Right lobe of liver (tissue), 6 donors: ENCODE data around the gene POLR3B. TPM values are rescaled to one million over a fixed set of nuclear protein-coding genes. Genes with fewer than 3 reads are reported as not detected.

ENCODE experiments used
- ATAC-seq, 4 donors: fragments of 200-7000 bp; cut with Tn5 transposase; one replicate each; pipeline ENCODE4 v1.9.1; 2020; ENCODE audit warnings: mild to moderate bottlenecking in 4 of 4, moderate library complexity in 4 of 4
- DNase-seq, 3 donors: peaks; one replicate each; pipeline ENCODE4 v3.0.0-alpha.2; 2020
- H3K27ac ChIP-seq, 3 donors: fragments of 200-600 bp; one replicate each; pipeline ENCODE4 v1.8.0; 2022
- H3K27me3 ChIP-seq, 2 donors: fragments of 200-600 bp; one replicate each; pipeline ENCODE4 v1.8.0; 2022
- H3K36me3 ChIP-seq, 4 donors: fragments of 200-600 bp; sonication (generic) in 1 of 4; one replicate each; pipeline versions ENCODE4 v1.5.1 to v1.8.0; 2017 to 2022; ENCODE audit warnings: control low read depth in 1 of 4
- H3K4me1 ChIP-seq, 4 donors: fragments of 200-600 bp; sonication (generic) in 1 of 4; one replicate each; pipeline versions ENCODE4 v1.5.1 to v1.8.0; 2017 to 2022; ENCODE audit warnings: control low read depth in 1 of 4
- H3K4me3 ChIP-seq, 3 donors: fragments of 200-600 bp; one replicate each; pipeline ENCODE4 v1.8.0; 2022
- H3K9me3 ChIP-seq, 4 donors: fragments of 200-600 bp; sonication (generic) in 1 of 4; one replicate each; pipeline versions ENCODE4 v1.5.1 to v1.8.0; 2017 to 2022; ENCODE audit warnings: control low read depth in 1 of 4
- CTCF ChIP-seq, 4 donors: fragments of 200-600 bp in 3 of 4; fragments of 450-650 bp in 1 of 4; IDR thresholded peaks; one replicate each; pipeline versions ENCODE4 v1.5.1 to v1.8.0; 2016 to 2022; ENCODE audit warnings: antibody characterized with exemption in 4 of 4, mild to moderate bottlenecking in 2 of 4
- POLR2A ChIP-seq: fragments of 450-650 bp; IDR thresholded peaks from one replicate; pipeline ENCODE4 v1.6.1; 2017; ENCODE audit warnings: antibody characterized with exemption, mild to moderate bottlenecking
- WGBS: methylation state at CpG from one replicate; pipeline ENCODE4 v1.1.6; 2018; ENCODE audit warnings: low coverage, low lambda C conversion rate; ENCODE audit not compliant: insufficient coverage; ENCODE audit errors: missing lambda C conversion rate; 5-methylcytosine and 5-hydroxymethylcytosine counted together
- intact Hi-C, 2 donors: fragments of 100-400 bp; cut with DNase I; formaldehyde crosslinking; loops; one replicate each; pipeline versions ENCODE4 v1.11.2 to v1.14.1; 2022
- total RNA-seq, 6 experiments: library from RNA; depleted of rRNA in 2 of 6; stranded (reverse); fragments of >200 nt in 2 of 6; fragmentation: NEBNext Ultra II Directional in 3 of 6; extraction: Animal tissue kit (Norgen Biotek cat#: 25700) in 3 of 6; gene quantifications; one replicate each; pipeline versions ENCODE4 v1.1.0 to v1.2.4, GENCODE V29; 2016 to 2023
- donor health status: DM: no; HTN: yes; CAD: no.
- donor health status: DM: no; HTN: no; CAD: no.
- donor health status: DM: no; HTN: no; CAD: no.
- donor health status: DM: no; HTN: yes; CAD: no.
- donor health status: DM: no; HTN: yes; CAD: no.

Gene POLR3B
- total RNA-seq, 6 experiments from 2014 or later, result 6.8 to 10.9 (median 8.7) TPM

- H3K27me3 ChIP-seq, result no peaks in the 10 kb centered on the region
- WGBS, result 71% methylated on average over 4 of the region's 4 CpGs
- no peak overlapping the region for H3K4me3 ChIP-seq
- intact Hi-C loops, result no loop called here
- DNase-seq, result no peak
- no peak overlapping the region for H3K27ac ChIP-seq
- peak in 3 of 4 donors; percentile 27 to 48 (median 45) for ATAC-seq
- peaks cover 0 to 15% (median 7%) of the 10 kb centered on the region in 4 donors for H3K36me3 ChIP-seq
- H3K4me1 ChIP-seq, result no peaks in the 10 kb centered on the region
- TF ChIP-seq CTCF (IDR thresholded peaks at IDR 0.05), result no peak
- TF ChIP-seq POLR2A, result no peak
- no peaks in the 10 kb centered on the region for H3K9me3 ChIP-seq
Measured at GRCh38 chr12:106493531-106493930, 136.0 kb downstream of the POLR3B start.

GRCh38 chr12:106495354-106495965, 137.9 kb downstream of the POLR3B start:
- Histone ChIP-seq H3K4me1 (no peaks in the 10 kb centered on the region), H3K9me3 (no peaks in the 10 kb centered on the region), H3K27me3 (no peaks in the 10 kb centered on the region), H3K27ac (no peak overlapping the region), H3K36me3 (peaks cover 0 to 15% (median 7%) of the 10 kb centered on the region in 4 donors), H3K4me3 (no peak overlapping the region)
- intact Hi-C loops, result no loop called here
- ATAC-seq, result no peak
- TF ChIP-seq CTCF (IDR thresholded peaks at IDR 0.05) (no peak), POLR2A (no peak)
- 74% methylated on average over 3 of the region's 5 CpGs for WGBS
- DNase-seq, result no peak

- H3K36me3 ChIP-seq, result peaks cover 0 to 24% (median 11%) of the 10 kb centered on the region in 4 donors
- no peaks in the 10 kb centered on the region for H3K27me3 ChIP-seq
- ATAC-seq (no peak), DNase-seq (no peak)
- H3K4me1 ChIP-seq, result no peaks in the 10 kb centered on the region
- H3K27ac ChIP-seq, result no peak overlapping the region
- no peak overlapping the region for H3K4me3 ChIP-seq
- WGBS, result 46% methylated on average over 7 of the region's 7 CpGs
- TF ChIP-seq CTCF (IDR thresholded peaks at IDR 0.05) (no peak), POLR2A (no peak)
- intact Hi-C loops, result no loop called here
- no peaks in the 10 kb centered on the region for H3K9me3 ChIP-seq
Measured at GRCh38 chr12:106498056-106498455, 140.5 kb downstream of the POLR3B start.

GRCh38 chr12:106499628-106500027, 142.1 kb downstream of the POLR3B start:
- no peak overlapping the region for H3K4me3 ChIP-seq
- no peaks in the 10 kb centered on the region for H3K27me3 ChIP-seq
- intact Hi-C loops, result no loop called here
- H3K27ac ChIP-seq, result no peak overlapping the region
- no peaks in the 10 kb centered on the region for H3K9me3 ChIP-seq
- DNase-seq (no peak), ATAC-seq (no peak)
- 100% methylated on average over 1 of the region's 2 CpGs for WGBS
- no peak for TF ChIP-seq POLR2A
- no peak for TF ChIP-seq CTCF (IDR thresholded peaks at IDR 0.05)
- H3K36me3 ChIP-seq, result peaks cover 0 to 37% (median 14%) of the 10 kb centered on the region in 4 donors
- no peaks in the 10 kb centered on the region for H3K4me1 ChIP-seq
